ENCODE data around the gene DCTN5. TPM values are rescaled to one million over a fixed set of nuclear protein-coding genes. Genes with fewer than 3 reads are reported as not detected.
"Not testable (repeated sequence)": the region's sequence is repeated elsewhere in the genome, so short reads cannot be mapped to it uniquely, and the experiment has no call there.

The DCTN5 gene
- total RNA-seq, 1 experiment from 2014 or later = 101 TPM

GRCh38 chr16:23712976-23713375 is 71.7 kb downstream of the DCTN5 start, which contains the start of gene ERN2:
Gene ERN2, minus strand, starts transcription at chr16:23713222. Its CDS starts 35 bp downstream, at chr16:23713187.
- no peaks in the 10 kb centered on the region for H3K27me3 ChIP-seq (replicated peaks; ENCODE audit: control insufficient read depth, insufficient read depth, low read length)
- H3K9me3 ChIP-seq = peaks cover 5% of the 10 kb centered on the region; the same call in 1 of the 2 replicates
- no peaks in the 10 kb centered on the region for H3K36me3 ChIP-seq (ENCODE audit: control insufficient read depth, insufficient read depth, low read length)
- no peaks in the 10 kb centered on the region for H3K36me3 Mint-ChIP-seq (ENCODE audit: insufficient read depth, unreplicated experiment)
- peaks cover 13% of the 10 kb centered on the region for H3K27me3 Mint-ChIP-seq (ENCODE audit: insufficient read depth, unreplicated experiment)
- TF ChIP-seq CTCF (IDR thresholded peaks at IDR 0.05; ENCODE audit: insufficient read depth in 1 of 2, low read depth in 1 of 2, low read length in 1 of 2, severe bottlenecking in 1 of 2, unreplicated experiment in 1 of 2) = no peak
- no peak for DNase-seq
- ChIA-PET CTCF (no interaction called here), POLR2A (no interaction called here)
- H3K4me1 Mint-ChIP-seq (ENCODE audit: low read depth, unreplicated experiment) = no peaks in the 10 kb centered on the region
- H3K27ac Mint-ChIP-seq (ENCODE audit: unreplicated experiment) = no peak within 1 kb of the TSS
- no TSS peak for BruUV-seq (replicated peaks)
- H3K9me3 Mint-ChIP-seq (ENCODE audit: unreplicated experiment) = peaks cover 9% of the 10 kb centered on the region
- H3K4me3 Mint-ChIP-seq (ENCODE audit: unreplicated experiment) = no peak within 1 kb of the TSS
- no peak within 1 kb of the TSS for H3K4me3 ChIP-seq (ENCODE audit: low read depth, low read length)
- intact Hi-C loops (cut with micrococcal nuclease; ENCODE audit: unreplicated experiment) = no loop called here
- H3K4me1 ChIP-seq = no peaks in the 10 kb centered on the region

- no TSS peak for BruUV-seq (replicated peaks)
Observed at GRCh38 chr16:23716484-23716883, 75.2 kb downstream of the DCTN5 start.

GRCh38 chr16:23722613-23723240 is 81.5 kb downstream of the DCTN5 start:
- BruUV-seq (replicated peaks); H3K27ac Mint-ChIP-seq (ENCODE audit: unreplicated experiment); H3K27me3 ChIP-seq (replicated peaks; ENCODE audit: control insufficient read depth, insufficient read depth, low read length); H3K4me3 ChIP-seq (ENCODE audit: low read depth, low read length); CTCF ChIA-PET; H3K4me1 ChIP-seq; POLR2A ChIA-PET; H3K27me3 Mint-ChIP-seq (ENCODE audit: insufficient read depth, unreplicated experiment); H3K36me3 Mint-ChIP-seq (ENCODE audit: insufficient read depth, unreplicated experiment); H3K9me3 ChIP-seq; intact Hi-C loops (cut with micrococcal nuclease; ENCODE audit: unreplicated experiment); H3K4me3 Mint-ChIP-seq (ENCODE audit: unreplicated experiment); H3K36me3 ChIP-seq (ENCODE audit: control insufficient read depth, insufficient read depth, low read length); DNase-seq; H3K4me1 Mint-ChIP-seq (ENCODE audit: low read depth, unreplicated experiment): not testable (repeated sequence)
- peaks cover 11% of the 10 kb centered on the region for H3K9me3 Mint-ChIP-seq (ENCODE audit: unreplicated experiment)

More at GRCh38 chr16:23716484-23716883, 75.2 kb downstream of the DCTN5 start:
- ChIA-PET POLR2A (no interaction called here), CTCF (no interaction called here)
- no peak overlapping the region for H3K4me3 Mint-ChIP-seq (ENCODE audit: unreplicated experiment)
- H3K27ac Mint-ChIP-seq (ENCODE audit: unreplicated experiment) = no peak overlapping the region
- Histone ChIP-seq H3K4me3 (ENCODE audit: low read depth, low read length) (no peak overlapping the region), H3K9me3 (no peaks in the 10 kb centered on the region), H3K36me3 (ENCODE audit: control insufficient read depth, insufficient read depth, low read length) (no peaks in the 10 kb centered on the region), H3K27me3 (replicated peaks; ENCODE audit: control insufficient read depth, insufficient read depth, low read length) (no peaks in the 10 kb centered on the region), H3K4me1 (no peaks in the 10 kb centered on the region)
- H3K27me3 Mint-ChIP-seq (ENCODE audit: insufficient read depth, unreplicated experiment) = peaks cover 14% of the 10 kb centered on the region
- H3K4me1 Mint-ChIP-seq (ENCODE audit: low read depth, unreplicated experiment) = no peaks in the 10 kb centered on the region
- no peak for TF ChIP-seq CTCF (IDR thresholded peaks at IDR 0.05; ENCODE audit: insufficient read depth in 1 of 2, low read depth in 1 of 2, low read length in 1 of 2, severe bottlenecking in 1 of 2, unreplicated experiment in 1 of 2)
- intact Hi-C loops (cut with micrococcal nuclease; ENCODE audit: unreplicated experiment) = no loop called here
- no peaks in the 10 kb centered on the region for H3K36me3 Mint-ChIP-seq (ENCODE audit: insufficient read depth, unreplicated experiment)
- DNase-seq = no peak
- no peaks in the 10 kb centered on the region for H3K9me3 Mint-ChIP-seq (ENCODE audit: unreplicated experiment)
